Measurements from ENCODE around the gene RING1.

DNA sequence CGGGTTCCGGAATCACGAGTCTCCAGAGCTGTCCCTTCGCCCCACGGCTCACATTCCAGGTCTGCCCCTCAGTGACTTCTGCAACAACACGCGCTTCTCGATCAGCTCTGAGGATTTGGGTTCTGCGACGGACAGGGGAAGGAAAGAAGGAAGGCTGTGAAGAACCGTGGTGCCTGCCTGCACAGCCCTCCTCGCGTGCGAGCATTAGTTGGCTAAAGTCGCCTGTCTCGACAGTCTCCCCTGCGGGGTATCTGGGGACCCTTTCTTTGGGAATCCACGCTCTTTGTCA lies 40.3 kb downstream of the RING1 start:
- TF ChIP-seq EZH2 (IDR thresholded peaks at IDR 0.05; ENCODE audit: insufficient read depth, poor library complexity, severe bottlenecking) (no peak), EZH2phosphoT487 (IDR thresholded peaks at IDR 0.05; ENCODE audit: insufficient read depth, low read depth) (no peak)
